NCI-H1105 treated with DMSO at 0.1 percent for 48 hours (cell line): Measurements from ENCODE around the gene LZTR1.
A peak's percentile ranks its signal among the peaks of the same experiment; 100 is the strongest.

ENCODE experiments used
- DNase-seq: peaks from one replicate; lab custom pipeline; 2025; lab: John Stamatoyannopoulos, UW

The LZTR1 gene

GRCh38 chr22:21015466-21016006 is 33.4 kb downstream of the LZTR1 start:
- no peak for DNase-seq

DNA sequence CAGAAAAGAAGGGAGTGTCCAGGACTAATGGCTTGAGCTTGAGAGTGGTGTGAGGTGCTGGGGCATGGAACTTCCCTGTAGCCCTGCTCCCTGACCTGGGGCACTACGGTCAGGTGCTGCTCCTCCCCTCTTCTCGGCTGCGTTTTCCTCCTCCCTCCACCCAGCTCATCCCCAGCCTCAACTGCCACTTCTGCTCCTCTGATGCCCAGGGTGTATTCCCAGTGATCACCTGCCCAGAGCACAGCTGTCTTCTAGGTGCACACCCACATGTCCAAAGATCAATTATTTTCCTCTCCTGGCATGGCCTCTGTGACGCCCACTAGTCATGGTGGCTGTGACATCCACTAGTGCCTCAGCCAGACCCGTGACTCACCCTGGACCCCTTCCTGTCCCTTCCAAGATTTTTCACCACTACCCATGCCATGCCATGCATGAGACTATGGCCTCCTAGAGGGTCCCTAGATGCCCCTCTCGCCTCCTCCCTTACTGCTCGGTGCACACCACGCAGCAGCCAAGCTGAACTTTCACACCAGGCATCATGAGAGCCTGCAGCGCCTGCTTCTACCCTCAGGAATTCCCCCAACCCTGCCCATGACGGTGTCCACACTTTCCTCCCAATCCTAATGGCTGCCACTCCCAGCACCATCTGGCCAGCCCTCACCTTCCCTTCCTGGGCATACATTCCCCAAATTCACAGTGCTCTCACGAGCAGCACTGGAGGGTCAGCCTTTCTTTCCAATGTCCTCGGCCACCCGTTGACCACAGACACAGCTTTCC is 34.7 kb downstream of the LZTR1 start:
- no peak for DNase-seq

DNA sequence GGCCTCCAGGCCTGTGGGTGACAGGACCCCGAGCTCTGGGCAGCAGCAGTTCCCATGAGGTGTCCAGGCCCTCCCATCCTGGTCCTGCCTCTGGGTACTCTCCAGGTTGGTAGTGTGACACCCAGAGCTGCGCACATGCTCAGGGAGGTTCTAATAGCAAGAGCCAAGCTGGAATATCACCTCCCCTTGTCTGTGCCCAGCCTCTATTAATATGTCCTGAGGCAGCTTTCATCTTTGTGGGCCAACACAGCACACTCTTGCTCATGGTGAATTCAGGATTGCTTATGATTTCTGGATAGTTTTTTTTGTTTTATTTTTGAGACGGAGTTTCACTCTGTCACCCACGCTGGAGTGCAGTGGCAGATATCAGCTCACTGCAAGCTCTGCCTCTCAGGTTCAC is 36.2 kb downstream of the LZTR1 start:
- no peak for DNase-seq

- peak; percentile 9 for DNase-seq
Measured at GRCh38 chr22:21020802-21021429, 38.8 kb downstream of the LZTR1 start.

GRCh38 chr22:21022507-21022906 is 40.4 kb downstream of the LZTR1 start:
- no peak for DNase-seq

- DNase-seq, result no peak
Measured at GRCh38 chr22:21022955-21023614, 41.0 kb downstream of the LZTR1 start.

DNA sequence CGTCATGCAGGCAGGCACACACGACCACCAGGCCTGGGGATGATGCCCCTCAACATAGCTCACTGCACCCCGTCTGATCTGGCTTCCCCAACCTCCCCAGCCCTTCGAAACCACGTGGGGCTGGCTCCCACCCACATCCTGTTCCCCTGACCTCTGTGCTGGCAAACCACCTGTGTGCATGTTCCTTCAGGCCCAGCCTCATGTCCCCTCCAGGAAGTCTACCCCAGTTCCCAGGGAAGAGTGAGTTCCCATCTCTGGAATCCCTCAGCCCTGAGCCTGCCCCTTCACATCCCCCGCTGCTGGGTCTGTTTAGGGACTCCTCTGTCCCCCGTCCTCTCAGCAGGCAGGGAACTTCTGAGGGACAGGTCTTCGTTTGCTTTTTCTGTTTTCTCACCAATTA is 43.2 kb downstream of the LZTR1 start:
- no peak for DNase-seq

GRCh38 chr22:21025763-21026755 is 44.0 kb downstream of the LZTR1 start:
- DNase-seq, result no peak

DNA sequence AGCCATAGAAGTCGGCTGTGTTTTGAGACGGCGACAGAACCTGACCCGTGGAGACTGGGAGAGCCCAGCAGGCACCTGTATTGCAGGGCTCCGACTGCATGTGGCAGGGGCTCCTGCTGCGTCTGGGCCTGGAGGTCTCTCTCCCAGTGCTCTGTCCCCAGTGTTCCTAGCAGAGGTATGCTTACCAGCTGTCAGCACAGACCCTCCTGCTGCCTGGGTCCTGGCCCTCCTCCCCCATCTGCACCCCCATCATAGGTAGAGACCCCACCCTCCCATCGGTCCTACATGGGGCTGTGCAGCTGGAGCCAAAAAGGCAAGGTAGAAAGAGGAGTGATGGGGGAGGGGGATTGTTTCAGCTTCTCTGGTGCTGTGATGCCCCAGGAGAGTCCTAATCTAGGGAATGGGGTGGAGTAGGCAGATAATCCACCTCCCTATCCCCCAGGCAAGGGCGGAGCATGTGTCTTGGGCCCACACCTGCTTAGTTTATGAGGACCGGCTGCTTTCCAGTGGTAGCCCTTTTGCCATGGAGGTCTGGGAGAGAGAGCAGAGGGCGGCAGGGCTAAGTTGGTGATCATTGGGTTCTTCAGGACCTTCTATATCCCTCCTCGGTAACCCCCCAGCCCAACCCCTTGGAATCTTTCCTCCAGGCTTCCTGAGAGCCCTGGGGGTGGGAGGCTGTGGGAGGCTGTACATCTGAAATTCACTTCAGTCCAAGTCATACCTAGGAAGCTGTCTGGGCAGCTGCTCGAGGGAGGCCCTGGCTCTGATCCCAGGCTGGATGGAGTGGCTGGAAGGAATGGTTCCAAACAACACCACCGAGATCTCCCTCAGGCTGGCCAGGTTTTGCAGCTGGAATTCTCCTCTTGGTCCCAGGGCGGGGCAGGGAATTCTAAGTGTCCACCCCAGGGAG is 44.9 kb downstream of the LZTR1 start:
- peak; percentile 36 for DNase-seq

GRCh38 chr22:21028277-21029251 is 46.5 kb downstream of the LZTR1 start:
- DNase-seq, result no peak

DNA sequence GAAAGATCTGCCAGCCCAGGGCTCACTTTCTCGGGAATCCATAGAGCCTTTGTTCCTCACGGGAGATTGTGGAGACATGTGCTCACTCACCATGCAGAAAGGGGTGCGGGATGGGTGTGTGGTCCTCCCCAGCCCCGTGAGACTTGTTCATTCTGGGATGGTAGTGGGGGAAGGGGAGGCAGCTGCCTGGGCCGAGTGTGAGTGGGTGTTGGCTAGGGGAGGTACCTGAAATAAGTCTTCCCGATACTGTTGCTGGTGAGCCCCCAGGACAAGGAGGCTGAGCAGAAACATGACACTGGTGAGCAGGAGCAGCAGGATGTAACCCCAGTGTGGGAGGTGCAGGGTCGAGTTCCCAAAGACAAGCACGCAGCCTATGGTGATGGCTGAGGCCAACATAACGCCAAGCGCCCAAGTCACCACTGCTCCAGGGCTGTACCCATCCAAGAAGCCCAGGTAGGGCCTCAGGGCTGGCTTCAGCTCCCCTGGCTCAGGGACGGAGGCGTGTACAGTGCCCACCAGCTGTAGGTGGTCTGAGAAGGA is 47.5 kb downstream of the LZTR1 start:
- no peak for DNase-seq

DNA sequence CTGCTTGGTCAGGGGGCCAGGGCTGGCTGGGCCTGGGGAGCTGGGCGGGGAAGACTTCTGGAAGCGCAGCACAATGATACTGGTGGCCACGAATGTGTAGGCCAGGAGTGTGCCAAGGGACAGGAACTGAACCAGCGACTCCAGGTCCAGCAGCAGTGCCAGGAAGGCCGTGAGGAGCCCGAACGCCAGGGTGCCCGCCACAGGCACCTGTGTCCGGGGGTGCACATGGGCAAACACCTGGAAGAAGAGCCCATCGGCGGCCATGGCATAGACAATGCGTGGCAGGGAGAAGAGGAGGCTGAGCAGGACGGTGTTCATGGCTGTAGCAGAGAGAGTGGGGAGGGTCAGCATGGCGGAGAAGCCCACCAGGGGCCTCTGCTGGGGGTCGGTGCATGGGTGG is 47.9 kb downstream of the LZTR1 start:
- DNase-seq, result no peak

DNA sequence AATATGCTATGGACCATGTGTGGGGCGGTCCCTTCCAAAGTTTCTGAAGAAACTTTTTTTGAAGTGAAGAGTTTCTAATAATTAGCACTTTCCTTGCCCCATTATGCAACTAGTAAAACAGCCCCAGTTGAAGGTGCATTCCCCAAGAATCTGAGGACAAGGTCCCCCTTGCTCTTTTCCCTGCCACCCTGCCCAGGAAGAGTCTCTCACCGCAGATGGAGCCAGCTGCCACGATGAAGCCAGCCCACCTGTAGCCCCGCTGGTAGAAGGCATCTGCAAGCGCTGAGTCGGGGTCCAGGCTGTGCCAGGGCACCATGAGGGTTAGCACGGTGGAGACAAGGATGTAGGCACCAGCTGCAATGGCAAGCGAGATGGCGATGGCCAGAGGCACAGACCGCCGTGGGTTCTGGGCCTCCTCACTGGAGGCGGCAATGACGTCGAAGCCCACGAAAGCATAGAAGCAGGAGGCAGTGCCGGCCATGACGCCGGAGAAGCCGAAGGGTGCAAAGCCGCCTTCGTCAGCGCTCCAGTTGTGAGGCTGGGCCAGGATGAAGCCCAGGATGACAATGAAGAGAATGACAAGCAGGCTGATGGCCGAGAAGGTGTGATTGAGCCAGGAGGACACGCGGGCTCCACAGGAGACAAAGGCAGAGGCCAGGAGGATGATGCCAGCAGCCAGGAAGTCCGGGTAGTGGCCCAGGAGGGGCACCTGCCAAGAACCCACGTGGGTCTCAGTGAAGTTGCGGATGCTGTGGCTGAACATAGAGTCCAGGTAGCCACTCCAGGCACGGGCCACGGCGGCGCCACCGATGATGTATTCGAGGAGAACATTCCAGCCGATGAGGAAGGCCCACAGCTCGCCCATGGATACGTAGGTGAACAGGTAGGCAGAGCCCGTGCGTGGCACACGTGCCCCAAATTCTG is 48.8 kb downstream of the LZTR1 start:
- DNase-seq, result no peak

DNA sequence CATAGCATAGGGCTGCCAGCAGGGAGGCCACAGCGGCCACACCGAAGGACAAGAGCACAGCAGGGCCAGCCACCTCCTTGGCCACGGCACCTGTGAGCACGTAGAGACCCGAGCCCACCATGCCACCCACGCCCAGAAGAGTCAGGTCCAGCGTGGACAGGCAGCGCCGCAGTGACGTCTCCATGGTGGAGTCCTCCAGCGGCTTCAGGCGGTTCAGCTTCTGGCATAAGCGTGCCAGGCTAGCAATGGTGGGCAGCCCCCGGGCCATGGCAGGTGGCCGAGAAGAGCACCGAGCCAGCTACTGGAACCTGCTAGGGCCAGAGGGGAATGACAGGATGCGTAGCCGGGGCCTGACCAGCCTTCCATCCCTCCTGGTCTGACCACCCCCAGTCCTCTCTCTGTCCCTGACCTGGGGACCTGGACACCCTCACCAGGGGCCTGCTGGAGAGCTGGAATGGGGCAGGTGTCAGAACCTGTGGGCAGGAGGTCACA is 49.5 kb downstream of the LZTR1 start:
- DNase-seq, result no peak

GRCh38 chr22:21032037-21032867 is 50.2 kb downstream of the LZTR1 start, which contains the start of gene SLC7A4:
Gene SLC7A4, minus strand, starts transcription at chr22:21032561. Its CDS starts 749 bp downstream, at chr22:21031812.
- peak; percentile 17 for DNase-seq

- no peak for DNase-seq
Measured at GRCh38 chr22:21032868-21033688, 51.0 kb downstream of the LZTR1 start.
